Naive thymus-derived CD4-positive, alpha-beta T cell (primary cell): ENCODE measurements around the gene TRAK2. TPM values are rescaled to one million over a fixed set of nuclear protein-coding genes. Genes with fewer than 3 reads are reported as not detected.

Experiments
- ATAC-seq: fragments of 150-1000 bp; cut with Tn5 transposase; 2 replicates; pipeline ENCODE4 v1.10.0; 2021; ENCODE audit warnings: mild to moderate bottlenecking, moderate library complexity
- CTCF ChIA-PET: fragments of 350-600 bp; sonication (Branson Sonifier 250); formaldehyde crosslinking; loops from one replicate; lab custom pipeline; 2021; ENCODE audit warnings: antibody characterized with exemption; lab: Charles Lee
- POLR2A ChIA-PET: fragments of 350-600 bp; sonication (Branson Sonifier 250); formaldehyde crosslinking; loops from one replicate; lab custom pipeline; 2021; ENCODE audit warnings: antibody characterized with exemption, inconsistent platforms; lab: Charles Lee
- DNase-seq, 9 donors: peaks; one replicate each; pipeline versions ENCODE4 v3.0.0 to v3.0.0-alpha.2; 2020 to 2022; ENCODE audit warnings: mixed read lengths in 1 of 9
- H3K27ac ChIP-seq: one replicate; pipeline ENCODE4 v1.7.0; 2013; ENCODE audit warnings: mild to moderate bottlenecking, low read depth, low read length, moderate library complexity
- H3K27me3 ChIP-seq, 2 donors: one replicate each; pipeline ENCODE4 v1.7.0; 2013; ENCODE audit warnings: low read length in 2 of 2, mild to moderate bottlenecking in 2 of 2, moderate library complexity in 2 of 2; ENCODE audit not compliant: control insufficient read depth in 2 of 2, insufficient read depth in 2 of 2
- H3K36me3 ChIP-seq, 3 experiments: 1 replicate in 2 of 3; 2 replicates in 1 of 3; pipeline ENCODE4 v1.7.0; 2013; ENCODE audit warnings: low read length in 3 of 3, mild to moderate bottlenecking in 3 of 3, moderate library complexity in 1 of 3; ENCODE audit not compliant: insufficient read depth in 3 of 3, control insufficient read depth in 2 of 3
- H3K4me1 ChIP-seq, 2 donors: one replicate each; pipeline ENCODE4 v1.7.0; 2013; ENCODE audit warnings: low read length in 2 of 2, mild to moderate bottlenecking in 2 of 2, moderate library complexity in 1 of 2; ENCODE audit not compliant: control insufficient read depth in 2 of 2, insufficient read depth in 2 of 2
- H3K4me3 ChIP-seq: 2 replicates; pipeline ENCODE4 v1.7.0; 2013; ENCODE audit warnings: mild to moderate bottlenecking, low read length
- H3K9me3 ChIP-seq, 3 experiments: 1 replicate in 2 of 3; 2 replicates in 1 of 3; pipeline ENCODE4 v1.7.0; 2013; ENCODE audit warnings: low read length in 3 of 3; ENCODE audit not compliant: control insufficient read depth in 2 of 3
- H3K27ac Mint-ChIP-seq, 9 donors: one replicate each; pipeline ENCODE4 v1.8.0; 2020 to 2022; ENCODE audit warnings: mixed read lengths in 9 of 9, mild to moderate bottlenecking in 8 of 9, moderate library complexity in 5 of 9, inconsistent platforms in 2 of 9
- H3K27me3 Mint-ChIP-seq, 5 donors: one replicate each; pipeline ENCODE4 v1.8.0; 2021 to 2022; ENCODE audit warnings: mixed read lengths in 5 of 5, mild to moderate bottlenecking in 1 of 5
- H3K36me3 Mint-ChIP-seq, 5 donors: one replicate each; pipeline ENCODE4 v1.8.0; 2020 to 2022; ENCODE audit warnings: mixed read lengths in 5 of 5, mild to moderate bottlenecking in 3 of 5, inconsistent platforms in 1 of 5
- H3K4me1 Mint-ChIP-seq, 7 donors: one replicate each; pipeline ENCODE4 v1.8.0; 2020 to 2022; ENCODE audit warnings: mixed read lengths in 7 of 7, mild to moderate bottlenecking in 3 of 7, inconsistent platforms in 1 of 7
- H3K4me3 Mint-ChIP-seq, 10 donors: one replicate each; pipeline ENCODE4 v1.8.0; 2020 to 2022; ENCODE audit warnings: mild to moderate bottlenecking in 10 of 10, mixed read lengths in 10 of 10, moderate library complexity in 6 of 10, inconsistent platforms in 2 of 10
- H3K9me3 Mint-ChIP-seq, 11 donors: one replicate each; pipeline ENCODE4 v1.8.0; 2020 to 2022; ENCODE audit warnings: mixed read lengths in 11 of 11, mild to moderate bottlenecking in 4 of 11, inconsistent platforms in 1 of 11, moderate library complexity in 1 of 11
- intact Hi-C, 2 donors: fragments of 100-400 bp; cut with micrococcal nuclease; formaldehyde crosslinking; loops; one replicate each; pipeline ENCODE4 v1.15.1; 2023
- polyA plus RNA-seq, 2 donors: library from polyadenylated mRNA; unstranded; fragments of 300-500 nt; fragmentation: Illumina TruSeq; gene quantifications; one replicate each; pipeline ENCODE4 v1.2.3, GENCODE V29; 2021
- total RNA-seq, 6 experiments: library from RNA in 5 of 6; stranded (reverse) in 5 of 6; gene quantifications; 1 replicate in 5 of 6; 2 replicates in 1 of 6; pipeline ENCODE4 v1.2.3 and lab custom pipeline; 2021 to 2026

Gene TRAK2
- total and polyA plus RNA-seq, 7 experiments from 2014 or later: 27.2 to 47.6 (median 34.3) TPM

DNA sequence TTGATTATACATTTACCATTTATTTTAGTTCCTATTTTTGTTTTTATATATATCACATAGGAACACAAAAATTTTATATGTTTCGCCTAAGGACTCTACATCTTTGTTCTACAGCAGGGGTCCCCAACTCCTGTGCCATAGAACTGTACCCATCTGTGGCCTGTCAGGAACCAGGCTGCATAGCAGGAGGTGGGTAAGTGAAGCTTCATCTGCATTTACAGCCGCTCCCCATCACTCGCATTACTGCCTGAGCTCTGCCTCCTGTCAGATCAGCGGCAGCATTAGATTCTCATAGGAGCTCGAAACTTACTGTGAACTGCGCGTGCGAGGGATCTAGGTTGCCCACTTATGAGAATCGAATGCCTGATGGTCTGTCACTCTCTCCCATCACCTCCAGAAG lies 25.3 kb downstream of the TRAK2 start:
- peaks cover 4 to 6% of the 10 kb centered on the region in 2 donors for H3K4me1 ChIP-seq
- Mint-ChIP-seq H3K9me3 (peaks cover 0 to 13% (median 0%) of the 10 kb centered on the region in 11 donors), H3K4me1 (peaks cover 11 to 50% (median 46%) of the 10 kb centered on the region in 7 donors), H3K4me3 (no peak overlapping the region), H3K27ac (peak overlapping the region in 4 of 9 donors; percentile 19 to 71 (median 46)), H3K27me3 (no peaks in the 10 kb centered on the region), H3K36me3 (peaks cover 0 to 38% (median 4%) of the 10 kb centered on the region in 5 donors)
- H3K27me3 ChIP-seq: no peaks in the 10 kb centered on the region
- POLR2A ChIA-PET: no interaction called here
- no peaks in the 10 kb centered on the region for H3K9me3 ChIP-seq
- H3K4me3 ChIP-seq: no peak overlapping the region
- intact Hi-C loops: no loop called here
- CTCF ChIA-PET: no interaction called here
- DNase-seq (no peak), ATAC-seq (no peak)
- H3K27ac ChIP-seq: no peak overlapping the region
- H3K36me3 ChIP-seq: no peaks in the 10 kb centered on the region

GRCh38 chr2:201420442-201421113 lies 30.7 kb downstream of the TRAK2 start:
- no peaks in the 10 kb centered on the region for H3K27me3 ChIP-seq
- H3K27me3 Mint-ChIP-seq: no peaks in the 10 kb centered on the region
- H3K36me3 Mint-ChIP-seq: peaks cover 0 to 10% (median 5%) of the 10 kb centered on the region in 5 donors
- H3K4me3 Mint-ChIP-seq: no peak overlapping the region
- H3K36me3 ChIP-seq: no peaks in the 10 kb centered on the region
- intact Hi-C loops: no loop called here
- no peak overlapping the region for H3K27ac ChIP-seq
- H3K9me3 Mint-ChIP-seq: no peaks in the 10 kb centered on the region
- H3K4me3 ChIP-seq: no peak overlapping the region
- no peaks in the 10 kb centered on the region for H3K9me3 ChIP-seq
- peaks cover 7 to 15% of the 10 kb centered on the region in 2 donors for H3K4me1 ChIP-seq
- DNase-seq (no peak), ATAC-seq (no peak)
- ChIA-PET POLR2A (no interaction called here), CTCF (no interaction called here)
- peaks cover 16 to 75% (median 62%) of the 10 kb centered on the region in 7 donors for H3K4me1 Mint-ChIP-seq
- H3K27ac Mint-ChIP-seq: peak overlapping the region in 7 of 9 donors; percentile 55 to 91 (median 71)

GRCh38 chr2:201419986-201420385 lies 31.3 kb downstream of the TRAK2 start:
- Histone ChIP-seq H3K4me1 (peaks cover 13 to 21% of the 10 kb centered on the region in 2 donors), H3K27me3 (no peaks in the 10 kb centered on the region), H3K36me3 (no peaks in the 10 kb centered on the region), H3K4me3 (no peak overlapping the region), H3K27ac (no peak overlapping the region), H3K9me3 (no peaks in the 10 kb centered on the region)
- ChIA-PET CTCF (no interaction called here), POLR2A (no interaction called here)
- ATAC-seq: peak; percentile 44
- no peaks in the 10 kb centered on the region for H3K27me3 Mint-ChIP-seq
- no peak for DNase-seq
- peaks cover 0 to 10% (median 5%) of the 10 kb centered on the region in 5 donors for H3K36me3 Mint-ChIP-seq
- H3K27ac Mint-ChIP-seq: peak overlapping the region in 8 of 9 donors; percentile 64 to 91 (median 84)
- peak overlapping the region in 2 of 10 donors; percentile 15 to 31 for H3K4me3 Mint-ChIP-seq
- no peaks in the 10 kb centered on the region for H3K9me3 Mint-ChIP-seq
- intact Hi-C loops: no loop called here
- peaks cover 14 to 75% (median 62%) of the 10 kb centered on the region in 7 donors for H3K4me1 Mint-ChIP-seq

DNA sequence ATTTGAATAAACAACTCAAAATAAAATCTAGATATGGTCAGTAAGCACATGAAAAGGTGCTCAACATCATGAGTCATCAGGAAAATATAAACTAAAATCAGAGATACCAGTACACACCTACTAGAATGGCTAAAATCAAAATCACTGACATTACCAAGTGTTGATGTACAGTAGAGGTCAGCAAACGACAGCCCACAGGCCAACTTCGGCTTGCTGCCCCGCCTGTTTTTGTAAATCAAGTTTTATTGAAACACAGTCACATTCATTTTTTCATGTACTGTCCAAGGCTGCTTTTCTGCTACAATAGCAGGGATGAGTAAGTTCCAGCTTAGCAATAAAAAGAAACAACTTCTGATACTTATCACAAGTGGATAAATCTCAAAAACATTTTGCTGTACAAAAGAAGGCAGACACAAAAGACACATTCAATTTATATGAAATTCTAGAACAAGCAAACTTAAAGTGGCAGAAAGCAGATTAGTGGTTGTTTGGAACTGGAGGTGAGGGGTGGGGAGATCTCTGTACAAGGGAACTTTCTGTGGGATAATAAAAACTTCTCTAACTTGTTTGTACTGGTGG lies 32.1 kb downstream of the TRAK2 start:
- H3K9me3 Mint-ChIP-seq: no peaks in the 10 kb centered on the region
- H3K27me3 Mint-ChIP-seq: no peaks in the 10 kb centered on the region
- peak overlapping the region in 8 of 9 donors; percentile 23 to 91 (median 82) for H3K27ac Mint-ChIP-seq
- ATAC-seq (no peak), DNase-seq (no peak)
- H3K27ac ChIP-seq: no peak overlapping the region
- H3K27me3 ChIP-seq: no peaks in the 10 kb centered on the region
- peaks cover 0 to 10% (median 5%) of the 10 kb centered on the region in 5 donors for H3K36me3 Mint-ChIP-seq
- H3K9me3 ChIP-seq: no peaks in the 10 kb centered on the region
- peak overlapping the region in 3 of 10 donors; percentile 23 to 41 (median 31) for H3K4me3 Mint-ChIP-seq
- intact Hi-C loops: no loop called here
- POLR2A ChIA-PET: interaction anchor here (0.7 kb wide), 1 partner anchor 32 kb away, joined by 3 read pairs; the partner anchor contains the start of genes STRADB and TRAK2
- H3K4me3 ChIP-seq: no peak overlapping the region
- H3K4me1 Mint-ChIP-seq: peaks cover 14 to 70% (median 59%) of the 10 kb centered on the region in 7 donors
- H3K4me1 ChIP-seq: peaks cover 20 to 29% of the 10 kb centered on the region in 2 donors
- CTCF ChIA-PET: no interaction called here
- H3K36me3 ChIP-seq: no peaks in the 10 kb centered on the region

DNA sequence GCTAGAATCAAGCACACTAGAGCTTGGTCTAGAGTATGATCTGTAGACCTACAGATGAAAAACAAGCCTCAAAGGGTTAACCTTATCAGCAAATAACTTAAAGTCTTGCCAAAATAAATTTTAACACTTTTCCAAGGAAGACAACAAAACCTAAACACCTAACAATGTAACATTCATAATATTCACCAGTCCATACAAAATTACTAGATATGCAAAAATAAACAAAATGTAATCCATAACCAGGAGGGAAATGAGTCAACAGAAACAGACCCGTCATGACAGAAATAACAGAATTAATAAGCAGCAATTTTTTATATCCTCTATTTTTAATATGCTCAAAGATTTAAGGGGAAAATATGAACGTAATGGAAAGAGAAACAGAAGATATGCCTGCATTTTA lies 36.1 kb downstream of the TRAK2 start:
- no peak overlapping the region for H3K27ac Mint-ChIP-seq
- ATAC-seq (no peak), DNase-seq (no peak)
- no peak overlapping the region for H3K4me3 Mint-ChIP-seq
- CTCF ChIA-PET: interaction anchor here (1.0 kb wide), 1 partner anchor 36 kb away, joined by 4 read pairs; the partner anchor contains the start of genes STRADB and TRAK2
- no peaks in the 10 kb centered on the region for H3K9me3 ChIP-seq
- POLR2A ChIA-PET: interaction anchor here (1.0 to 3.0 kb wide), 3 partner anchors 11 to 37 kb away, joined by 4 to 20 read pairs (median 4); partner anchors contain the start of genes STRADB and TRAK2
- H3K9me3 Mint-ChIP-seq: no peaks in the 10 kb centered on the region
- H3K36me3 ChIP-seq: no peaks in the 10 kb centered on the region
- H3K4me1 Mint-ChIP-seq: peaks cover 10 to 35% (median 29%) of the 10 kb centered on the region in 7 donors
- H3K36me3 Mint-ChIP-seq: peaks cover 5 to 28% (median 20%) of the 10 kb centered on the region in 5 donors
- peaks cover 29 to 33% of the 10 kb centered on the region in 2 donors for H3K4me1 ChIP-seq
- H3K27ac ChIP-seq: no peak overlapping the region
- H3K4me3 ChIP-seq: no peak overlapping the region
- no peaks in the 10 kb centered on the region for H3K27me3 ChIP-seq
- H3K27me3 Mint-ChIP-seq: no peaks in the 10 kb centered on the region
- intact Hi-C loops: loop anchor here in 1 of 2 donors (1.0 kb wide), 2 partner anchors 32 to 36 kb away; partner anchors contain the start of genes STRADB and TRAK2

DNA sequence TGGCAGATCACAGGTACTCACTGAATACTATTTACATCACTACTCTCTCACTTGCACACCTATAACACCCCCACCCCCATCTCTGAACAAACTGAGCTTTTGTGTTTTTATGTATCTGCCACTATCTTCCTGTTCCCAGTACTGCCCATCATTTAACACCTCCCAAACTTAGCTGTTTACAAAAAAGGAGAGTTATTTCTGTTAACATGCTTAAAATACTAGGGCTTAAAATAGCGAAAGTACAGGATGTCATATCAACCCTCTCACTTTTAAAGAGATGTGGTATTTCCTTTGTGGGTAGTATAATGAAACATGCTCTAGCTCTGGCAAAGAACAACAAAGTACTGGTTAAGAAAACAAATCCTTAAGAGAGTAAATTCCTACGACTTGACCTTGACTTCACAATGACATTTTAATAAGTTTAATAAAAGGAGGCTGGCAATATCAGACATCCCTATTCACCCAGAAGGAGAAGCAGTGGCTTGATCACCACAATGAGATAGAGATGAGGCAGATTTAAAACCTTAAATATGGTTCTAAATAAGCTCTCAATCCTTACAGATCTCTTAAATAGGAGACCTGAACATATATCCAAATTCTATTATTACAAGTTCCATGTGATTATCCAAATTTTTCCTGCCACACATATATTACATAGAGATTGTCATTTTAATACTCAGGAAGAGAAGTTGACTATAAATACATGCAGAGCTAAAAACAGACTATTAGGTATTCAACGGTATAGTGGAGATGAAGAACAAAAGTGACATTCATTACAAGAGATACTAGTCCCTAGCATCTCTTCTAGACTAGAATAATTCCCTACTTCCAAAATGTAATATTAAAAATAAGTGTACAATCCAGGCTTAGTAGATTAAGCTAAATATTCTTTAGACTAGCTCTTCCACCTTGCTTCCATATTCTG lies 36.9 kb downstream of the TRAK2 start:
- DNase-seq: peak in 6 of 9 donors; percentile 7 to 55 (median 25)
- H3K27ac ChIP-seq: peak overlapping the region; percentile 48

More for the DNA sequence above, 36.9 kb downstream of the TRAK2 start:
- Mint-ChIP-seq H3K9me3 (no peaks in the 10 kb centered on the region), H3K27ac (no peak overlapping the region), H3K4me1 (peaks cover 4 to 29% (median 24%) of the 10 kb centered on the region in 7 donors), H3K4me3 (no peak overlapping the region), H3K36me3 (peaks cover 5 to 28% (median 20%) of the 10 kb centered on the region in 5 donors), H3K27me3 (no peaks in the 10 kb centered on the region)
- peak overlapping the region; percentile 10 for H3K4me3 ChIP-seq
- ChIA-PET CTCF (interaction anchor here (0.5 to 1.0 kb wide), 2 partner anchors 37 to 103 kb away, joined by 4 read pairs; partner anchors contain the start of genes STRADB and TRAK2), POLR2A (interaction anchor here (0.6 to 3.0 kb wide), 8 partner anchors 10 to 1496 kb away, joined by 3 to 20 read pairs (median 4); partner anchors contain the start of genes STRADB and TRAK2)
- H3K36me3 ChIP-seq: no peaks in the 10 kb centered on the region
- H3K9me3 ChIP-seq: no peaks in the 10 kb centered on the region
- H3K4me1 ChIP-seq: peaks cover 28 to 29% of the 10 kb centered on the region in 2 donors
- no peaks in the 10 kb centered on the region for H3K27me3 ChIP-seq
- ATAC-seq: peak; percentile 78
- intact Hi-C loops: loop anchor here (1.0 kb wide), 5 partner anchors 8 to 37 kb away; partner anchors contain the start of genes STRADB (in 2 of the 2) and TRAK2 (in 2 of the 2)
